Fibroblast of mammary gland (primary cell): Measurements from ENCODE around the gene KIAA1671.

ENCODE experiments used
- DNase-seq: peaks from one replicate; pipeline ENCODE4 v3.0.0-alpha.2; 2010; ENCODE audit warnings: low read depth
- H3K4me3 ChIP-seq: 2 replicates; pipeline ENCODE4 v1.5.1; 2011; ENCODE audit warnings: low read depth, mild to moderate bottlenecking, low read length, moderate library complexity; ENCODE audit not compliant: control insufficient read depth
- TF ChIP-seq, protein P1 (sequence below): conservative IDR thresholded peaks from 2 replicates; pipeline ENCODE4 v1.5.1; 2011; ENCODE audit warnings: low read depth, low read length, inconsistent platforms; ENCODE audit not compliant: control insufficient read depth, insufficient read depth

Gene KIAA1671

GRCh38 chr22:25098445-25099081, 146.0 kb downstream of the KIAA1671 start:
- no peak for DNase-seq
- TF ChIP-seq, protein P1, sequence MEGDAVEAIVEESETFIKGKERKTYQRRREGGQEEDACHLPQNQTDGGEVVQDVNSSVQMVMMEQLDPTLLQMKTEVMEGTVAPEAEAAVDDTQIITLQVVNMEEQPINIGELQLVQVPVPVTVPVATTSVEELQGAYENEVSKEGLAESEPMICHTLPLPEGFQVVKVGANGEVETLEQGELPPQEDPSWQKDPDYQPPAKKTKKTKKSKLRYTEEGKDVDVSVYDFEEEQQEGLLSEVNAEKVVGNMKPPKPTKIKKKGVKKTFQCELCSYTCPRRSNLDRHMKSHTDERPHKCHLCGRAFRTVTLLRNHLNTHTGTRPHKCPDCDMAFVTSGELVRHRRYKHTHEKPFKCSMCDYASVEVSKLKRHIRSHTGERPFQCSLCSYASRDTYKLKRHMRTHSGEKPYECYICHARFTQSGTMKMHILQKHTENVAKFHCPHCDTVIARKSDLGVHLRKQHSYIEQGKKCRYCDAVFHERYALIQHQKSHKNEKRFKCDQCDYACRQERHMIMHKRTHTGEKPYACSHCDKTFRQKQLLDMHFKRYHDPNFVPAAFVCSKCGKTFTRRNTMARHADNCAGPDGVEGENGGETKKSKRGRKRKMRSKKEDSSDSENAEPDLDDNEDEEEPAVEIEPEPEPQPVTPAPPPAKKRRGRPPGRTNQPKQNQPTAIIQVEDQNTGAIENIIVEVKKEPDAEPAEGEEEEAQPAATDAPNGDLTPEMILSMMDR: no peak
- H3K4me3 ChIP-seq: no peak overlapping the region

GRCh38 chr22:25099202-25099601, 146.7 kb downstream of the KIAA1671 start:
- no peak for DNase-seq
- TF ChIP-seq, protein P1: no peak
- H3K4me3 ChIP-seq: no peak overlapping the region

- H3K4me3 ChIP-seq: no peak overlapping the region
- TF ChIP-seq, protein P1: no peak
- DNase-seq: no peak
These were observed 147.9 kb downstream of the KIAA1671 start for GRCh38 chr22:25100402-25100801.

DNA sequence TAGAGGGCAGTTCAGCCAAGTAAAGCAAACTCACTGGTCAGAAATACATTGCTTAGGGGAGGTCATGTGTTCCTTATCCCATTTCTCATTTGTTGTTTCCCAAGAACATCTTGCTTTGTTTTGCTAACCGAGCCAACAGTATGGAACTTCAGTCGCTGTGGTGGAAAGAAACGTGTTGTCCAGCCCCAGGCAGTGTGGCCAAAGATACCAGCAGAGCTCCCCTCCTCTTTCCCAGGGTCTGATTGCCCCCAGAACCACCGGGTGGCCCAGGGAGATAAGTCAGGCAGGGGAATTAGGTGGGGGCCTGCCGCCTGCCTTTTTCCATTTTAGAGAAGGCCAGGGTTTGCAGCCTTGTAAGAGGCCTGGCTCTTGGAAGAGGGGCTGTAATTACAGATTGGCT, 148.4 kb downstream of the KIAA1671 start:
- TF ChIP-seq, protein P1: no peak
- no peak overlapping the region for H3K4me3 ChIP-seq
- DNase-seq: no peak

DNA sequence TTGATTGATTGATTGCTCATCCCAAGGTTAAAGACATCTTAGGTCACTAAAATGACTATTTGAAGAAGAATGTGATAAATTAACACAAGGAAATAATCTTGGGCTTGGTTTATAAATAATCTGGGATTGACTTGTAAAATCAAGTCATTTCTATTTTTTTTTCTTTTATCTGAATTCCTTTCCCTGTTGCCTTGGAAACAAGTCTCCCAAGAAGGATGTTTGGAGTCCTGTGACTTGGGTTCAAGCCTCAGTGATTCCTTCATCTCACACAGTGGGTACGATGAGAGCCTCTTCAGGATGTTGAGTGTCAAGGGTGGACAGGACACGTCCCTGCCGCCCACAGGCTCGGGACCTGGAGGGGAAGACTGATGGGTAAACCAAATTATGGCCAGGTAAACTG, 149.0 kb downstream of the KIAA1671 start:
- TF ChIP-seq, protein P1: no peak
- H3K4me3 ChIP-seq: no peak overlapping the region
- no peak for DNase-seq

GRCh38 chr22:25101986-25102385, 149.5 kb downstream of the KIAA1671 start:
- DNase-seq: no peak
- TF ChIP-seq, protein P1: no peak
- H3K4me3 ChIP-seq: no peak overlapping the region

DNA sequence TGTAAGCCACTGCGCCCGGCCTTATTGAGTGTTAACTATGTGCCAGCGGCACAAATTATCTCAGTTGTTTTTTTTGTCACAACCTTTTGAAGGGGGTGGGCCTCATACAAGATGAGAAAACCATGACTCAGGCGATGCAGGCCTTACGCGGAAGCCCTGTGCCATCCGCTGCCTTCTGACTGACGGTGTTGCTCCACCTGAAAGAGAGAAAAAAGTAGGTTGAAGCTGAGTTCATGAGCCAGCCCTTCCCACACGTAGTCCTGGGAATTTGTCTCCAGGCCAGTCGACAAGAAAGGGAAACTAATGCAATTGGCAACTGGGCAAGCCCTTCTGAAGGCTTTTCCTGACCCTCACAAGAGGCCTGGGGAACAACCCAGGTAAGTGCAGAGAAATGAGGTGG, 150.2 kb downstream of the KIAA1671 start:
- no peak overlapping the region for H3K4me3 ChIP-seq
- no peak for DNase-seq
- TF ChIP-seq, protein P1: no peak
